Activated T-cell treated with anti-CD3 and anti-CD28 coated beads for 1 hour (primary cell): Measurements from ENCODE around the gene SKOR1.

Experiments
- DNase-seq: peaks from one replicate; pipeline ENCODE4 v3.0.0-alpha.2; 2020; ENCODE audit warnings: low read depth

SKOR1 gene

GRCh38 chr15:67824976-67825880, at the start of gene SKOR1:
Gene SKOR1 (plus strand): TSS chr15:67825509. CDS start chr15:67825603, 94 bp downstream.
- DNase-seq, result no peak

GRCh38 chr15:67775998-67776397, 49.3 kb upstream of the SKOR1 start:
- no peak for DNase-seq

GRCh38 chr15:67776600-67776999, 48.7 kb upstream of the SKOR1 start:
- DNase-seq, result no peak

- DNase-seq, result no peak
These were observed 48.2 kb upstream of the SKOR1 start for GRCh38 chr15:67777071-67777470.

GRCh38 chr15:67777773-67778172, 47.5 kb upstream of the SKOR1 start:
- no peak for DNase-seq

GRCh38 chr15:67778968-67779548, 46.3 kb upstream of the SKOR1 start:
- no peak for DNase-seq

GRCh38 chr15:67779549-67780111, 45.7 kb upstream of the SKOR1 start:
- DNase-seq, result no peak

GRCh38 chr15:67781061-67781460, 44.2 kb upstream of the SKOR1 start:
- no peak for DNase-seq

GRCh38 chr15:67781907-67782690, 43.2 kb upstream of the SKOR1 start:
- DNase-seq, result no peak

- DNase-seq, result no peak
These were observed 42.7 kb upstream of the SKOR1 start for GRCh38 chr15:67782691-67782991.

GRCh38 chr15:67783303-67783702, 42.0 kb upstream of the SKOR1 start:
- peak; percentile 20 for DNase-seq

GRCh38 chr15:67784090-67784781, 41.1 kb upstream of the SKOR1 start:
- DNase-seq, result no peak

GRCh38 chr15:67784856-67785430, 40.4 kb upstream of the SKOR1 start:
- DNase-seq, result no peak

GRCh38 chr15:67785431-67785830, 39.9 kb upstream of the SKOR1 start:
- no peak for DNase-seq

- DNase-seq, result no peak
These were observed 38.7 kb upstream of the SKOR1 start for GRCh38 chr15:67786646-67787045.

GRCh38 chr15:67788986-67789385, 36.3 kb upstream of the SKOR1 start:
- no peak for DNase-seq

GRCh38 chr15:67790610-67791319, 34.5 kb upstream of the SKOR1 start:
- no peak for DNase-seq

GRCh38 chr15:67792250-67792942, 32.9 kb upstream of the SKOR1 start:
- no peak for DNase-seq

- DNase-seq, result no peak
These were observed 30.3 kb upstream of the SKOR1 start for GRCh38 chr15:67794832-67795574.
